Fibroblast of lung (primary cell): ENCODE results near the gene TMEM41A.

Experiments used
- CTCF ChIP-seq, 2 donors: IDR thresholded peaks in 1 of 2; conservative IDR thresholded peaks in 1 of 2; 1 replicate in 1 of 2; 2 replicates in 1 of 2; pipeline ENCODE4 v1.5.1; 2011 to 2012; ENCODE audit warnings: low read length in 2 of 2, control low read depth in 1 of 2, inconsistent platforms in 1 of 2, low read depth in 1 of 2, mild to moderate bottlenecking in 1 of 2
- EZH2 ChIP-seq: IDR thresholded peaks from 2 replicates; pipeline ENCODE4 v1.5.1; 2012; ENCODE audit warnings: low read length, control low read depth, mild to moderate bottlenecking; ENCODE audit errors: missing control alignments

- TF ChIP-seq CTCF (conservative IDR thresholded peaks at IDR 0.05 in 1 of 2, IDR thresholded peaks at IDR 0.05 in 1 of 2; ENCODE audit: low read depth in 1 of 2, low read length in 2 of 2) (no peak), EZH2 (no peak)
Observed at GRCh38 chr3:185465471-185465870, 33.4 kb downstream of the TMEM41A start.
